NCI-H1930 (cell line): Measurements from ENCODE around the gene DEPP1.

Experiments
- DNase-seq, 2 experiments: peaks; one replicate each; lab custom pipeline; 2025; lab: John Stamatoyannopoulos, UW

Gene DEPP1

GRCh38 chr10:44979281-44980191 lies 927 bp upstream of the DEPP1 start:
- no peak for DNase-seq

GRCh38 chr10:44978213-44978569 lies 418 bp downstream of the DEPP1 start:
- no peak for DNase-seq

- DNase-seq = no peak
Measured at GRCh38 chr10:44977287-44978212, 1.1 kb downstream of the DEPP1 start.

DNA sequence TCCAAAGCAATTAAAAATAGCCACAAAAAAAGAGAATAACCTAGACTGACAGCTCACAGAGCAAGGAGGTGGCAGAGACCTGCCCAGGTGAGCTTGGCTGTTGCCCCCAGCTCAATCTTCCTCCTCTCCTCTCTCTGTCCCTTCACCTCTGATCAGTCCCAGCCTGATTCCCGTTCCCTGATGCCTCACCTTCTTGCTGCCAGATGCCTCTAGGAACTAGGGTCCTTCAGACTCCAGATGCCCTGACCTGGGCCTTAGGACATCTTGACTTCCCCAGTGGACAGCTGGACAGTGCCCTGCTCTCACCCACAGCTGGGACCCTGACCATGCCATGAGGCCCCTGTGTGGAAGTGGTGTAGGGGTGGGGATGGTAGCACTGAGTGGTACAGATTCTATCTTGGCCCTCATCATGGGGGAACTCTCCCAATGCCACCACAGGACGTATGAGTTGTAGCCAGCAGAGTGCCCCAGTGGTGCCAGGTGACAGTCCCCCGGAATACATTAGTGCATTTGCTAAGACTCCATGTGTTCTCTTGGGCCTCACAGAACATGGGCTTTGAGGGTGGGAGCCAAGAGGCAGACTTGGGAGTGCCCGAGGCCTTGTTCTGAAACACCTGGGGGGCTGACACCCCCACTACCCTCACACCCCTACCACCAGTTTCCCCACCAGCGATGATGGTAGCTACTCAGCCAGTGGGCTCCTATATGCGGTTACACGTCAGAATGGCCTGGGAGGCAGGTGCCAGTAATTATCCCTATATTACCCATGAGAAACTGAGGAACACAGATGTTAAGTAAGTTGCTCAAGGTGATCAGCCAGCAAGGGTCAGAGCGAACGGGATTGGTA lies 2.0 kb downstream of the DEPP1 start:
- no peak for DNase-seq

DNA sequence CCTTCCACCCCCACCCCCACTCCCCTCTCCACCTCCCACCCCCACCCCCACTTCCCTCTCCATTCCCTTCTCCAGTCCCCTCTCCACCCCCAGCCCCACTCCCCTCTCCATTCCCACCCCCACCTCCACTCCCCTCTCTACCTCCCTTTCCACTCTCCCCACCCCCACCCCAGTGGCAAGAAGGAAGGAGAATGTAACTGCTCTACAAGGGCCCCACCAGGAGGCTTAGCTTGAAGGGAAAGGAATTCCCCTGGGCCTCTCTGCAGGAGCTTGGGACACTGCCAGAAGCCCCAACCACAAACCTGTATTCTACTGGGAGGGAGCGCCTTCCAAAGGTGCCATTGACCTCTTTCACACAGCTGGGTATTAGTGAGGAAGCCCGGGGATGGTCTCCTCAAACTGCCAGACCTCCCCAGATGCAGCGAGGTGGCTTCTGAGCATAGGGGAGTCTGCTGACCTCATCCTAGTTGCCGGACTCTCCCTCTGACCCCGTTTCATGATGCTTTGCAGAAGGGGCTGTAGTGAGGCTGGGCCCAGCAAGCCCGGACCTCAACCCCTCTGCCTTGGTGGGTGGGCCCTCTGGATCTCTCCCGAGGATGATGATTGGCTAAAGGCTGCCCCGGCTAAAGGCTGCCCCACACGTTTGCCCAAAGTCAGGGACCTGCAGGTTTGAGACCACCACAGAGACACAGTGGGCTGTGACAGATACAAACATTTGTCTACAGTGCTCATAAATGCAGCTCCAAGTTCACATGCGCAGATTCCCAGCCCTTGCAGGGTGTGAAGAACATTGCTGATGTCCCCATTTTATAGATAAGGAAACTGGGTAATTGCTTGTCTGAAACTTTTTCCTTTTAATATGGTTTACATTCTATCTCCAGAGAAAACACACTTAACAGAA lies 2.9 kb downstream of the DEPP1 start:
- no peak for DNase-seq

- peak in 1 of 2 experiments; percentile 3 for DNase-seq
Measured at GRCh38 chr10:44974628-44975430, 3.8 kb downstream of the DEPP1 start.

- DNase-seq = no peak
Measured at GRCh38 chr10:44974082-44974627, 4.5 kb downstream of the DEPP1 start.

GRCh38 chr10:44973323-44974081 lies 5.1 kb downstream of the DEPP1 start:
- DNase-seq = no peak

DNA sequence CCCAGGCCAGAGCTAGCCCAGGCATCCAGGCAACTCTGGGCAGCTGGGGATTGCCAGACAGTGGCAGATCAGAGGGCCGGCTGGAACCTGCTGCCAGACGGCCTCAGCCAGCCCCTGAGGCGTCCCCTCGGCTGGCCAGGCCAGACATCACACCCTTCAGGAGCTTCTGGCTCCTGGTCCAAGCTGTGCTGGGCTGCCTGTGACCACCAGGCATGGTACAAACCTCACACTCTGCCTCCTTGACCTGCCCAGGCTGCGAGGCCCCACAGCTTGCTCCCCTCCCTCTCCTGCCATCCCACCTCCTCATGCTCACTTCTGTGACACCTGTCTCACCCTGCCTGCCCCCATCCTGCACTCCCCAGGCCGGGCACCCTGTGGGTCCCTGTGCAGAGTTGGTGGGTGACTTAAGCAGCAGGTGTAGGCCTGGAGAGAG lies 5.7 kb downstream of the DEPP1 start:
- no peak for DNase-seq

DNA sequence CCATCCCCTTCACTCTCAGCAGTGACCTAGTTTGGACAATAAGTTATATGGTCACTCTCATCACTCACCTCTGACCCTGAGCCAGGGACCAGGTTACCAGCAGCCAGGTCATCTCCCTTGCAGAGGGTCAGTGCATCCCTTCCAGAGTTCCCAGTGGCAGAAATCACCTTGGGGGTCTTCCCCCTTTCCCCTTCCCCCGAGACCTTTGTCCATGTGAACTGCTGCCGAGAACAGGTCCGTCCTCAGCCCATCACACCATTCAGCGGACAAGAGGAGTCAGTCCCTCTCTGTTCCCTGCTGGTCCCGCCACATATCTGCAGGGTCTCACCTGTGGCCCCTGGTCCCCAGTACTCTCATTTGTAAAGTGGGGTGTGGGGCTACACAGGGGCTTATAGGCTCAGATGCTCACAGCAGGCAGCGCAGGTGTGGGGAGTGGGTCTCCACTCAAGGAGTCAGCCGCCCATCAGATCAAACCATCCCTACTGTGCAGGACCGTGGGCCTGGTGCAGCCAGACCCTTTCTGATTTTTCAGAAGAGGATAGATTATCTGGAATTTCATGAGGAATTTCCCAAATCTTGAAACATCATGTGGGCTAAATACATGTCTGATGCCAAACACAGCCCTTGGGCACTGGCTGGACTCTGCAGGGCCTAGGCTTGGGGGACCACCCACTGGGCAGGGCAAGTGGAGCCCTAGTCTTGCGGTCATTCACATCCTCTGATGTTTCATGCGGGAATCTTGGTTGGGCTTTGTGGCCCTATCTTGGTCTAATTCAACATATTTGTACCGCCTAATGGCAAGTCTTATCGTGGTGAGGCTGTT lies 6.5 kb downstream of the DEPP1 start:
- DNase-seq = no peak

- no peak for DNase-seq
Measured at GRCh38 chr10:44971434-44971833, 7.2 kb downstream of the DEPP1 start.

DNA sequence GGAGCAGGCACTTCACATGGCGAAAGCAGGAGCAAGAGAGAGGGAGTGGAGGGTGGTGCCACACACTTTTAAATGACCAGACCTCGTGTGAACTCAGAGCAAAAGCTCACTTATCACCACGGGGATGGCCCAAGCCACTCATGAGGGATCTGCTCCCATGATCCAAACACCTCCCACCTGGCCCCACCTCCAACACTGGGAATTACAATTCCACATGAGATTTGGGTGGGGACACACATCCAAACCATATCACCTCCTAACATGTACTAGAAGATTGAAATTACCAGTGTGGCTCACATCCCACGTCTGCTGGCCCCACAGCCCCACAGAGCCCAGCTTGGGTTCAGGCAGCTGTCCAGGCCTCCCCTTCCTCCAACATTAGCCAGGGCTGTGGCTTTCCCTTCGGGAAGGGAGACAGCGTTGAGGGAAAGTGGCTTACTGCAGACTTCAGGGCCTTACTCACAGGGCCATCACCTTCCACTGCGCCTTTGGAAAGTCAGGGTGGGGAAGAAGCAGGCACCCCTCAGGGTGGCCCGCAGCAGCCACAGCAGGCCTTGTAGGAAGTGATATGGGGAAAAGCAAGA lies 7.7 kb downstream of the DEPP1 start:
- DNase-seq = no peak

DNA sequence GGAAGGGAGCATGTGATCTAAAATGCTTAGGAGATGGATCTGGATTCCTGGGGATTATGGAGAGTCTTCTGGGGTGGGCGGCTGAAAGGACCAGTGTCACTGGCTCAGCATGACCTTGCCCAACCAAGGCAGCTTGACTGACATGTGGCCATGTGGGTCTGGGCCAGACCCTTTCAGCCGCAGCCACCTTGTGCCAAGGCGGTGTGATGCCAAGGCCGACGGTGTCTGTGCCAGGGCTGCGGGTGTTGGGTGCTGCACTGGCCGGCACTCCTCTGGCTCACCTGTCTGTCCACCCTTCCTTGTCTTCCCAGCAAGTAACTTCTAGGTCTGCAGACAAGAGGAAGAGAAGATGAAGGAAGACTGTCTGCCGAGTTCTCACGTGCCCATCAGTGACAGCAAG lies 8.8 kb downstream of the DEPP1 start:
- DNase-seq = no peak

DNA sequence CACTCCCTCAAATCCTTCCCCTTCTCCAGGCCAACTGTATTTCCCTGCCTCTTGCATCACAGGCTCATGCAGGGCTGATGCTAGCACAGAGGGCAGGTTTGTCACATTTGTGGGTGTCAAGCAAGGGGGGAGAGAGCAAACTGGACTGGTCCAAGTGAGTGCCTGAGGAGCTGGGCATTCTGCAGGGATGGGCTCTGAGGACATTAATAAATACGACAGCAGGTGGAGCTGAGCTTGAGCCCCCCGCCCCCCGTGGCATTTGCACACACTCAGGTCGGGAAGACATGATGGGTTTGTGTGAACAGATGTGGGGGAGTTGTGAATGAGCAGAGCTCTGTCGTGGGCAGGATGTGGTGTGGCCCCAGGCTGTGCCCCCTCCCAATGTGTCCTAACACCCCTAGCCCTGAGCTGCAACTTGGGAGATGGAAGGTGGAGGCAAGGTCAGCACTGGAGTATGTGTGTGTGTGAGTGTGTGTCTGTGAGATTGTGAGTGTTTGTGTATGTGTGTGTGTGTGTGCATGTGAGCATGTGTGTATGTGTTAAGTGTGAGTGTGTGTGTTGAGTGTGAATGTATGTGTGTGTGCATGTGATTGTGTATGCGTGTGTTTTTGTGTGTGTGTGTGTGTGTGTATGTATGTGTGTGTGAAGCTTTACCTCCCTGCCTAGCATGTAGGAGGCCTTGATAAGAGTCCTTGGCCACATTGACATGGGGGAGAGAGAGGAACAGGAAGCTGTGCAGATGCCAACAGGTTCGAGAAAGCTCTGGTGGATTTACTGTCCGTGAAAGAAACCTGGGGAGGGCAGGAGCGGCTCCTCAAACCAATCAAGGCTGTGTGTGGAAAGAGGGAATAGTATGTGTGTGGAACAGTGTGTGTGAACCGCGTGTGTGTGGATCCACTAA lies 9.9 kb downstream of the DEPP1 start:
- DNase-seq = no peak

- DNase-seq = no peak
Measured at GRCh38 chr10:44968091-44968490, 10.5 kb downstream of the DEPP1 start.

DNA sequence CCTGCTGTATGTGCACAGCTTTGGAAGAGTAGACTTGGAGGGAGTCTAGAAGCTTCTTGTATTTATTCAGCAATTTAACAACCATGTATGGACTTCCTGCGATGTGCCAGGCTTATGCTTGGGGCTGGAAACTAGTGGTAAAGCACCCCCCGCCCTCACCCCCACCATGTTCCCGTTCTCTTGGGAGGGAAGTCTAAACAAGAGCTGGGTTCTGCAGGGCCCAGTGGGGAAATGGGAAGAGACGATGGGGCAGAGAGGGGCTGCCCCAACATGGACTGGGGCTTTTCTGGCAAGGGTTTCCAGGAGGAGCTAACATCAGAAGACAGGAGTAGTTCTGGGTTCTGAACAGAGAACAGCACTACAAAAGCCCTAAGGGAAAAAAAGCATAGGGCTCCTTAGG lies 11.0 kb downstream of the DEPP1 start:
- DNase-seq = no peak
